H1 (cell line): ENCODE results near the gene ZDHHC23. TPM values are rescaled to one million over a fixed set of nuclear protein-coding genes. Genes with fewer than 3 reads are reported as not detected.

Experiments used
- CTCF ChIA-PET: fragments of 300-600 bp; sonication (Branson Sonifier 250); formaldehyde crosslinking; loops from one replicate; lab custom pipeline; 2021; ENCODE audit not compliant: partially characterized antibody; lab: Charles Lee
- POLR2A ChIA-PET: fragments of 300-600 bp; sonication (Branson Sonifier 250); formaldehyde crosslinking; loops from one replicate; lab custom pipeline; 2021; ENCODE audit warnings: inconsistent platforms; ENCODE audit not compliant: partially characterized antibody; lab: Charles Lee
- DNase-seq, 2 experiments: peaks; one replicate each; pipeline versions ENCODE4 v3.0.0 to v3.0.0-alpha.2; 2010 to 2022; ENCODE audit warnings: low spot score in 2 of 2, low read depth in 1 of 2, mixed read lengths in 1 of 2
- FAIRE-seq: peaks from 2 replicates; lab custom pipeline; 2011; peaks lifted over from hg19 to GRCh38; lab: Jason Lieb, UNC
- H2AFZ ChIP-seq: 2 replicates; pipeline ENCODE4 v1.8.1; 2012; ENCODE audit warnings: low read length, inconsistent platforms
- H2AK5ac ChIP-seq: 2 replicates; pipeline ENCODE4 v1.6.1; 2013; ENCODE audit warnings: low read depth, low read length
- H2BK120ac ChIP-seq: replicated peaks from 2 replicates; pipeline ENCODE3; 2013; ENCODE audit warnings: low read depth, low read length, inconsistent platforms
- H2BK12ac ChIP-seq: 2 replicates; pipeline ENCODE4 v1.6.1; 2013; ENCODE audit warnings: low read depth, low read length
- H2BK15ac ChIP-seq: 2 replicates; pipeline ENCODE4 v1.6.1; 2013; ENCODE audit warnings: low read length
- H2BK20ac ChIP-seq: 2 replicates; pipeline ENCODE4 v1.6.1; 2013; ENCODE audit warnings: low read length
- H2BK5ac ChIP-seq: 2 replicates; pipeline ENCODE4 v1.6.1; 2013; ENCODE audit warnings: low read depth, low read length
- H3K14ac ChIP-seq: 2 replicates; pipeline ENCODE4 v1.6.1; 2013; ENCODE audit warnings: inconsistent platforms; ENCODE audit not compliant: insufficient read length
- H3K18ac ChIP-seq: 2 replicates; pipeline ENCODE4 v1.6.1; 2013; ENCODE audit warnings: low read length; ENCODE audit errors: extremely low read depth
- H3K23ac ChIP-seq: 2 replicates; pipeline ENCODE4 v1.6.1; 2013; ENCODE audit warnings: inconsistent platforms; ENCODE audit not compliant: insufficient read length
- H3K23me2 ChIP-seq: 2 replicates; pipeline ENCODE4 v1.6.1; 2013; ENCODE audit warnings: low read depth, low read length
- H3K27ac ChIP-seq: 2 replicates; pipeline ENCODE4 v1.6.1; 2011; ENCODE audit warnings: low read depth, low read length, inconsistent platforms
- H3K27me3 ChIP-seq, 4 experiments: replicated peaks in 1 of 4; 1 replicate in 1 of 4; 2 replicates in 3 of 4; pipeline versions ENCODE4 v1.6.1 to v1.8.1; 2011 to 2013; ENCODE audit warnings: low read length in 3 of 4, mild to moderate bottlenecking in 3 of 4, inconsistent platforms in 2 of 4, mixed read lengths in 2 of 4, moderate library complexity in 1 of 4; ENCODE audit not compliant: control insufficient read depth in 3 of 4, insufficient read depth in 3 of 4; ENCODE audit errors: extremely low read depth in 1 of 4
- H3K36me3 ChIP-seq, 4 experiments: 2 replicates each; pipeline versions ENCODE4 v1.6.1 to v1.8.1; 2011 to 2013; ENCODE audit warnings: mild to moderate bottlenecking in 4 of 4, low read length in 3 of 4, moderate library complexity in 2 of 4, control low read depth in 1 of 4, inconsistent platforms in 1 of 4; ENCODE audit not compliant: insufficient read depth in 4 of 4, control insufficient read depth in 2 of 4
- H3K4ac ChIP-seq: replicated peaks from 2 replicates; pipeline ENCODE3; 2013; ENCODE audit warnings: low read length, low read depth, mixed read lengths, inconsistent platforms; ENCODE audit not compliant: insufficient read length
- H3K4me1 ChIP-seq, 4 experiments: replicated peaks in 1 of 4; 1 replicate in 1 of 4; 2 replicates in 3 of 4; pipeline versions ENCODE4 v1.6.1 to v1.8.1; 2011 to 2013; ENCODE audit warnings: low read length in 3 of 4, inconsistent platforms in 2 of 4, mixed read lengths in 1 of 4; ENCODE audit not compliant: insufficient read depth in 4 of 4, control insufficient read depth in 3 of 4
- H3K4me2 ChIP-seq, 2 experiments: 2 replicates each; pipeline versions ENCODE4 v1.6.1 to v1.8.1; 2011 to 2013; ENCODE audit warnings: low read depth in 2 of 2, low read length in 2 of 2, control low read depth in 1 of 2, inconsistent platforms in 1 of 2, mild to moderate bottlenecking in 1 of 2; ENCODE audit not compliant: insufficient read depth in 1 of 2
- H3K4me3 ChIP-seq, 4 experiments: fragments of 200-600, 300-600 bp in 1 of 4; sonication (generic), shearing (Covaris generic), sonication (Bioruptor Twin) in 1 of 4; 2 replicates each; pipeline versions ENCODE4 v1.5.1 to v1.8.1; 2011 to 2016; ENCODE audit warnings: low read length in 4 of 4, low read depth in 3 of 4, control low read depth in 2 of 4, inconsistent platforms in 2 of 4, mild to moderate bottlenecking in 2 of 4, mixed read lengths in 1 of 4, moderate library complexity in 1 of 4; ENCODE audit not compliant: insufficient read depth in 2 of 4; ENCODE audit errors: extremely low read depth in 1 of 4
- H3K56ac ChIP-seq: replicated peaks from 2 replicates; pipeline ENCODE3; 2013; ENCODE audit warnings: low read depth, mild to moderate bottlenecking, mixed read lengths, low read length, inconsistent platforms; ENCODE audit not compliant: insufficient read length
- H3K79me1 ChIP-seq: 2 replicates; pipeline ENCODE4 v1.6.1; 2013; ENCODE audit warnings: low read depth, low read length, control low read depth
- H3K79me2 ChIP-seq, 2 experiments: 2 replicates each; pipeline versions ENCODE4 v1.6.1 to v1.8.1; 2012 to 2013; ENCODE audit warnings: low read length in 2 of 2, mild to moderate bottlenecking in 2 of 2, inconsistent platforms in 1 of 2; ENCODE audit not compliant: insufficient read depth in 2 of 2, control insufficient read depth in 1 of 2
- H3K9ac ChIP-seq, 4 experiments: replicated peaks in 1 of 4; 1 replicate in 1 of 4; 2 replicates in 3 of 4; pipeline versions ENCODE4 v1.6.1 to v1.8.1; 2011 to 2013; ENCODE audit warnings: low read depth in 3 of 4, low read length in 3 of 4, control low read depth in 2 of 4, mild to moderate bottlenecking in 2 of 4, moderate library complexity in 2 of 4, inconsistent platforms in 1 of 4; ENCODE audit errors: extremely low read depth in 1 of 4
- H3K9me3 ChIP-seq, 2 experiments: 2 replicates each; pipeline versions ENCODE4 v1.6.1 to v1.8.1; 2012 to 2013; ENCODE audit warnings: mild to moderate bottlenecking in 2 of 2, moderate library complexity in 2 of 2, control low read depth in 1 of 2, inconsistent platforms in 1 of 2, low read depth in 1 of 2, low read length in 1 of 2, mixed read lengths in 1 of 2; ENCODE audit not compliant: insufficient read depth in 2 of 2
- H4K20me1 ChIP-seq, 2 experiments: replicated peaks in 1 of 2; 2 replicates each; pipeline versions ENCODE3 to v1.8.1; 2011 to 2013; ENCODE audit warnings: inconsistent platforms in 2 of 2, low read length in 2 of 2, mild to moderate bottlenecking in 1 of 2; ENCODE audit not compliant: insufficient read depth in 2 of 2, control insufficient read depth in 1 of 2
- H4K5ac ChIP-seq: 2 replicates; pipeline ENCODE4 v1.6.1; 2013; ENCODE audit warnings: low read length, low read depth, mixed read lengths, inconsistent platforms; ENCODE audit not compliant: insufficient read length
- H4K8ac ChIP-seq: 2 replicates; pipeline ENCODE4 v1.8.0; 2013; ENCODE audit warnings: mild to moderate bottlenecking, moderate library complexity, low read length, inconsistent platforms; ENCODE audit not compliant: insufficient read depth; ENCODE audit errors: extremely low read depth
- H4K91ac ChIP-seq: replicated peaks from 2 replicates; pipeline ENCODE3; 2013; ENCODE audit warnings: low read length, mixed read lengths, inconsistent platforms; ENCODE audit not compliant: insufficient read length
- CEBPB ChIP-seq: IDR thresholded peaks from 2 replicates; pipeline ENCODE4 v1.6.1; 2012; ENCODE audit warnings: low read depth, low read length
- CHD1 ChIP-seq: IDR thresholded peaks from 2 replicates; pipeline ENCODE4 v1.6.1; 2012; ENCODE audit warnings: low read depth, low read length, improper control_type of control experiment
- CHD2 ChIP-seq: IDR thresholded peaks from 2 replicates; pipeline ENCODE4 v1.6.1; 2012; ENCODE audit warnings: low read length, improper control_type of control experiment
- HDAC2 ChIP-seq, 2 experiments: fragments of 300-600 bp in 1 of 2; sonication (generic) in 1 of 2; IDR thresholded peaks; 2 replicates each; pipeline ENCODE4 v1.6.1; 2011 to 2012; ENCODE audit warnings: low read depth in 2 of 2, low read length in 2 of 2, mild to moderate bottlenecking in 2 of 2, moderate library complexity in 2 of 2, borderline replicate concordance in 1 of 2, inconsistent platforms in 1 of 2
- HDAC6 ChIP-seq: IDR thresholded peaks from one replicate; pipeline ENCODE4 v1.7.1; 2012; ENCODE audit warnings: low read depth, mild to moderate bottlenecking, inconsistent platforms, low read length, moderate library complexity
- JUND ChIP-seq: IDR thresholded peaks from 2 replicates; pipeline ENCODE4 v1.6.1; 2011; ENCODE audit warnings: mild to moderate bottlenecking, improper control_type of control experiment, low read length
- KDM1A ChIP-seq: fragments of 200-600, 300-600 bp; sonication (generic); IDR thresholded peaks from 2 replicates; pipeline ENCODE4 v1.7.1; 2016; ENCODE audit warnings: mild to moderate bottlenecking, low read length, borderline replicate concordance
- NRF1 ChIP-seq: IDR thresholded peaks from 2 replicates; pipeline ENCODE4 v1.6.1; 2011; ENCODE audit warnings: mild to moderate bottlenecking, low read depth, low read length, improper control_type of control experiment
- RAD21 ChIP-seq, 2 experiments: IDR thresholded peaks in 1 of 2; conservative IDR thresholded peaks in 1 of 2; 2 replicates each; pipeline ENCODE4 v1.6.1; 2011; ENCODE audit warnings: low read depth in 2 of 2, low read length in 2 of 2, improper control_type of control experiment in 1 of 2, inconsistent platforms in 1 of 2, mild to moderate bottlenecking in 1 of 2, moderate library complexity in 1 of 2
- RNF2 ChIP-seq: fragments of 200-900, 300-1000 bp; sonication (generic); IDR thresholded peaks from 2 replicates; pipeline ENCODE4 v1.7.1; 2016; ENCODE audit warnings: borderline replicate concordance, low read depth, mild to moderate bottlenecking, antibody characterized with exemption, low read length; ENCODE audit not compliant: poor library complexity, severe bottlenecking; ENCODE audit errors: missing control alignments
- SAP30 ChIP-seq: fragments of 300-600 bp; sonication (generic); IDR thresholded peaks from 2 replicates; pipeline ENCODE4 v1.7.1; 2012; ENCODE audit warnings: low read length, moderate library complexity, mild to moderate bottlenecking, inconsistent platforms; ENCODE audit not compliant: insufficient read depth, insufficient replicate concordance
- SIRT6 ChIP-seq: IDR thresholded peaks from one replicate; pipeline ENCODE4 v1.7.1; 2012; ENCODE audit warnings: low read length, inconsistent platforms
- SRF ChIP-seq: IDR thresholded peaks from 2 replicates; pipeline ENCODE4 v1.6.1; 2011; ENCODE audit warnings: mild to moderate bottlenecking, low read depth, low read length, moderate library complexity
- TCF12 ChIP-seq: IDR thresholded peaks from 2 replicates; pipeline ENCODE4 v1.6.1; 2011; ENCODE audit warnings: low read depth, mild to moderate bottlenecking, low read length
- YY1 ChIP-seq: IDR thresholded peaks from 2 replicates; pipeline ENCODE4 v1.6.1; 2011; ENCODE audit warnings: low read depth, mild to moderate bottlenecking, low read length
- WGBS, 2 experiments: shearing (Covaris generic) in 1 of 2; methylation state at CpG; one replicate each; pipeline versions ENCODE4 v1.1.6 to v1.1.7; 2013 to 2015; ENCODE audit warnings: low lambda C conversion rate in 2 of 2, mixed read lengths in 2 of 2, inconsistent platforms in 1 of 2, low coverage in 1 of 2, missing lambda C conversion rate in 1 of 2; ENCODE audit not compliant: insufficient replicate concordance in 2 of 2, insufficient coverage in 1 of 2, insufficient read length in 1 of 2; ENCODE audit errors: extremely low coverage in 1 of 2, missing lambda C conversion rate in 1 of 2; 5-methylcytosine and 5-hydroxymethylcytosine counted together
- polyA plus RNA-seq, 7 experiments: library from polyadenylated mRNA; depleted of rRNA in 3 of 7; stranded (reverse) in 5 of 7; unstranded in 2 of 7; fragments of >200 nt in 5 of 7; fragments of 200-250 nt in 2 of 7; gene quantifications; 1 replicate in 5 of 7; 2 replicates in 1 of 7; 4 replicates in 1 of 7; pipeline versions ENCODE4 v1.2.1 to v1.2.3, GENCODE V29; 2011 to 2013; ENCODE audit warnings: missing spikeins in 2 of 7, mixed read lengths in 2 of 7
- total RNA-seq: library from RNA; stranded (reverse); fragmentation: NEBNext Ultra II Directional; extraction: Animal tissue kit (Norgen Biotek cat#: 25700); gene quantifications from 2 replicates; pipeline ENCODE4 v1.2.1, GENCODE V29; 2021

The ZDHHC23 gene
- total and polyA plus RNA-seq, 2 of the 8 experiments (the other 6 are each of a cell fraction or from before 2014, with no cell fraction given): 6.2 to 15.7 TPM

DNA sequence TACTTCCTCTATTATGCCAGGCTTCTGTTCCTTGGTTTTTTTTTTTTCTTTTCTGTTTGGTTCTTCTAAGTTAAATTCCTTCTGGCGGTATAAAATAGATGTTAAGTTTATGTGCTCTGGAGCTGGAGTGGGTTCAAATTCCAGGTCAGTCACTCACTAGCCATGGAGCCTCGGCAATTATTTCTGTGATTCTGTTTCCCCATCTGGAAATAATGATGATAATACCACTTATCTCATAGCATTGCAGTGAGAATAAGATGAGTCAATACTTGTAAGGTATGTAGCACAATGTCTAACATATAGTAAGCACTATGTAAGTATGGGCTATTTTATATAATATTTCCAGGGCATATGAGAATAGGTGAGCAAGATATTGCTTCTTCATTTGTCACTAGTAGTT lies 33.2 kb upstream of the ZDHHC23 start:
- Histone ChIP-seq H2BK15ac (no peak overlapping the region), H3K18ac (no peak overlapping the region), H2BK20ac (no peak overlapping the region), H4K91ac (no peak overlapping the region), H2BK120ac (no peak overlapping the region), H3K4me3 (no peak overlapping the region), H3K27me3 (no peaks in the 10 kb centered on the region), H3K36me3 (no peaks in the 10 kb centered on the region), H3K4me2 (no peak overlapping the region), H4K20me1 (no peaks in the 10 kb centered on the region), H2BK12ac (no peak overlapping the region), H4K5ac (no peak overlapping the region), H3K9me3 (no peaks in the 10 kb centered on the region), H2BK5ac (no peak overlapping the region), H3K79me1 (no peaks in the 10 kb centered on the region), H3K4me1 (no peaks in the 10 kb centered on the region), H2AFZ (no peak overlapping the region), H3K14ac (no peak overlapping the region), H3K4ac (no peak overlapping the region), H4K8ac (no peak overlapping the region), H3K27ac (no peak overlapping the region), H3K9ac (no peak overlapping the region), H3K56ac (no peak overlapping the region), H3K79me2 (no peaks in the 10 kb centered on the region), H2AK5ac (no peak overlapping the region), H3K23me2 (no peaks in the 10 kb centered on the region), H3K23ac (no peak overlapping the region)
- POLR2A ChIA-PET: no interaction called here
- FAIRE-seq (no peak), DNase-seq (no peak)
- WGBS, 2 experiments: 73% methylated on average over 2 of the region's 2 CpGs; no CpG with 5 or more reads in 1 of the 2 experiments
- CTCF ChIA-PET: interaction anchor here (0.6 to 3.4 kb wide), 4 partner anchors 15 to 123 kb away, joined by 3 to 35 read pairs (median 10); partner anchors contain the start of gene GRAMD1C
- TF ChIP-seq SAP30: no peak
- TF ChIP-seq RNF2: no peak
- TF ChIP-seq JUND: no peak
- no peak for TF ChIP-seq KDM1A
- TF ChIP-seq HDAC2 (IDR thresholded peaks at IDR 0.05; ENCODE audit: borderline replicate concordance in 1 of 2, low read depth in 2 of 2, low read length in 2 of 2): no peak
- no peak for TF ChIP-seq TCF12
- TF ChIP-seq YY1: no peak
- no peak for TF ChIP-seq SRF
- no peak for TF ChIP-seq CHD2
- no peak for TF ChIP-seq CHD1
- no peak for TF ChIP-seq CEBPB
- TF ChIP-seq SIRT6: no peak
- TF ChIP-seq HDAC6: no peak
- no peak for TF ChIP-seq NRF1
- TF ChIP-seq RAD21 (IDR thresholded peaks at IDR 0.05 in 1 of 2, conservative IDR thresholded peaks at IDR 0.05 in 1 of 2; ENCODE audit: low read depth in 2 of 2, low read length in 2 of 2): no peak
